Body of pancreas (tissue), 4 donors: Measurements from ENCODE around the gene RAP1GDS1. TPM values are rescaled to one million over a fixed set of nuclear protein-coding genes. Genes with fewer than 3 reads are reported as not detected.

Source experiments
- ATAC-seq: fragments of 150-250 bp; one replicate; pipeline ENCODE4 v1.9.1; 2016
- DNase-seq, 4 donors: peaks; one replicate each; pipeline ENCODE4 v3.0.0-alpha.2; 2019
- H3K27ac ChIP-seq, 4 donors: fragments of 200-600 bp; sonication (generic); 1 replicate in 3 of 4; 2 replicates in 1 of 4; pipeline versions ENCODE4 v1.5.1 to v1.6.1; 2016 to 2019; ENCODE audit warnings: mild to moderate bottlenecking in 1 of 4, mixed read lengths in 1 of 4, moderate library complexity in 1 of 4
- H3K27me3 ChIP-seq, 2 donors: fragments of 200-600 bp; sonication (generic); one replicate each; pipeline ENCODE4 v1.6.0; 2016; ENCODE audit warnings: mild to moderate bottlenecking in 1 of 2
- H3K36me3 ChIP-seq, 2 donors: fragments of 200-600 bp; sonication (generic); replicated peaks in 1 of 2; 2 replicates each; pipeline ENCODE4 v1.5.1; 2016; ENCODE audit warnings: low read depth in 2 of 2; ENCODE audit not compliant: insufficient read depth in 1 of 2
- H3K4me1 ChIP-seq: fragments of 200-600 bp; sonication (generic); one replicate; pipeline ENCODE4 v1.6.0; 2016
- H3K4me3 ChIP-seq, 2 donors: fragments of 200-600 bp; sonication (generic); 1 replicate in 1 of 2; 2 replicates in 1 of 2; pipeline ENCODE4 v1.5.1; 2016 to 2019
- H3K9me3 ChIP-seq, 3 donors: fragments of 200-600 bp; sonication (generic); 1 replicate in 2 of 3; 2 replicates in 1 of 3; pipeline ENCODE4 v1.5.1; 2016
- POLR2A ChIP-seq, 3 donors: fragments of 450-650 bp; IDR thresholded peaks; one replicate each; pipeline ENCODE4 v1.6.1; 2016; ENCODE audit warnings: antibody characterized with exemption in 3 of 3, mild to moderate bottlenecking in 2 of 3
- WGBS, 2 donors: methylation state at CpG; one replicate each; pipeline ENCODE4 v1.1.5; 2017; 5-methylcytosine and 5-hydroxymethylcytosine counted together
- intact Hi-C: fragments of 100-400 bp; cut with DNase I; formaldehyde crosslinking; loops from one replicate; pipeline ENCODE4 v1.15.1; 2023
- total RNA-seq, 2 donors: library from RNA; depleted of rRNA; stranded (reverse); fragments of >200 nt; gene quantifications; one replicate each; pipeline ENCODE4 v1.1.0, GENCODE V29; 2016
- TF ChIP-seq, protein P1 (sequence below), 7 experiments: fragments of 450-650 bp in 4 of 7; fragments of 200-600 bp in 3 of 7; sonication (generic) in 3 of 7; IDR thresholded peaks; one replicate each; pipeline ENCODE4 v1.5.1; 2016 to 2019; ENCODE audit warnings: antibody characterized with exemption in 7 of 7

Gene RAP1GDS1
- total RNA-seq, 2 donors from 2014 or later: 13.2 to 41.2 TPM

DNA sequence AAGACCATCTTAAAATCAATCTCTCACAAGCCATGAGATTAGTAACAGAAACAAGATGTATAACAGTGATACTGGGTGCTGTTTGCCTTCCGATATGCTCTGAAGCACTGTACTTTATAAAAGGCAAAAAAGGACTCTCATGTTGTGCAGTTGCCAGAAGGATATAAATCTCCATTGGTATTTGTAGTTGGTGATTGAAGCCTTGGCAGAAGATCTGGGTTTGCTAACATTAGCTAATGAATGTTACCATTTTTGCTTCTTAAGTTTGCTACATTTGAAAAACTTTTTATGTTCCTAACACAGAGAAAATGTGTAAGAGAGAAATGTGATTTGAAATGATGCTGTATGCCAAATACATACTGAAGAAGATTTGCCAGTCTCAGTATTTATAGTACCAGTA lies 44.4 kb downstream of the RAP1GDS1 start:
- Histone ChIP-seq H3K27ac (no peak overlapping the region), H3K4me3 (no peak overlapping the region), H3K4me1 (no peaks in the 10 kb centered on the region), H3K27me3 (no peaks in the 10 kb centered on the region), H3K9me3 (no peaks in the 10 kb centered on the region), H3K36me3 (no peaks in the 10 kb centered on the region)
- intact Hi-C loops: no loop called here
- TF ChIP-seq, protein P1, sequence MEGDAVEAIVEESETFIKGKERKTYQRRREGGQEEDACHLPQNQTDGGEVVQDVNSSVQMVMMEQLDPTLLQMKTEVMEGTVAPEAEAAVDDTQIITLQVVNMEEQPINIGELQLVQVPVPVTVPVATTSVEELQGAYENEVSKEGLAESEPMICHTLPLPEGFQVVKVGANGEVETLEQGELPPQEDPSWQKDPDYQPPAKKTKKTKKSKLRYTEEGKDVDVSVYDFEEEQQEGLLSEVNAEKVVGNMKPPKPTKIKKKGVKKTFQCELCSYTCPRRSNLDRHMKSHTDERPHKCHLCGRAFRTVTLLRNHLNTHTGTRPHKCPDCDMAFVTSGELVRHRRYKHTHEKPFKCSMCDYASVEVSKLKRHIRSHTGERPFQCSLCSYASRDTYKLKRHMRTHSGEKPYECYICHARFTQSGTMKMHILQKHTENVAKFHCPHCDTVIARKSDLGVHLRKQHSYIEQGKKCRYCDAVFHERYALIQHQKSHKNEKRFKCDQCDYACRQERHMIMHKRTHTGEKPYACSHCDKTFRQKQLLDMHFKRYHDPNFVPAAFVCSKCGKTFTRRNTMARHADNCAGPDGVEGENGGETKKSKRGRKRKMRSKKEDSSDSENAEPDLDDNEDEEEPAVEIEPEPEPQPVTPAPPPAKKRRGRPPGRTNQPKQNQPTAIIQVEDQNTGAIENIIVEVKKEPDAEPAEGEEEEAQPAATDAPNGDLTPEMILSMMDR (IDR thresholded peaks at IDR 0.05): no peak
- TF ChIP-seq POLR2A (IDR thresholded peaks at IDR 0.05): no peak
- WGBS, 2 donors: 74 to 87% methylated on average over 1 of the region's 1 CpG
- ATAC-seq: no peak
- no peak for DNase-seq

DNA sequence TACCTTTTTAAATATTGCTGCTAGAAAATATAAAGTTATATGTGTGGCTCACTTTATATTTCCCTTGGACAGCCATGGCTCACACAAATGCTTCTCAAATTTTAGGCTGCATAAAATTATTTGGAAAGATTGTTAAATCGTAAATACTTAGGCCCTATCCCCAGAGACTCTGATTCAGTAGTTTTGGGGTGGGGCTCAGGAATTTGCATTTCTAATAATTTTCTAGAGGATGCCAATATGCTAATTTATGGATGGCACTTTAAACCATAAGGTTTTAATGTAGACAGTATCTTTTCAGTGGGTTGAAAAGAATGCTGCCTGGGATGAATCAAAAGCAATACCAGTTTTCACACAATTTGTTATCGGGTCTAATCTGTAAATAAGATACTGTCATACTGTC lies 49.7 kb downstream of the RAP1GDS1 start:
- 96 to 97% methylated on average over 2 of the region's 2 CpGs for WGBS, 2 donors
- TF ChIP-seq POLR2A (IDR thresholded peaks at IDR 0.05): no peak
- TF ChIP-seq, protein P1 (IDR thresholded peaks at IDR 0.05): no peak
- H3K36me3 ChIP-seq: no peaks in the 10 kb centered on the region
- no peak for DNase-seq
- ATAC-seq: no peak
- no peaks in the 10 kb centered on the region for H3K27me3 ChIP-seq
- H3K9me3 ChIP-seq: no peaks in the 10 kb centered on the region
- no peak overlapping the region for H3K27ac ChIP-seq
- intact Hi-C loops: no loop called here
- no peaks in the 10 kb centered on the region for H3K4me1 ChIP-seq
- no peak overlapping the region for H3K4me3 ChIP-seq

DNA sequence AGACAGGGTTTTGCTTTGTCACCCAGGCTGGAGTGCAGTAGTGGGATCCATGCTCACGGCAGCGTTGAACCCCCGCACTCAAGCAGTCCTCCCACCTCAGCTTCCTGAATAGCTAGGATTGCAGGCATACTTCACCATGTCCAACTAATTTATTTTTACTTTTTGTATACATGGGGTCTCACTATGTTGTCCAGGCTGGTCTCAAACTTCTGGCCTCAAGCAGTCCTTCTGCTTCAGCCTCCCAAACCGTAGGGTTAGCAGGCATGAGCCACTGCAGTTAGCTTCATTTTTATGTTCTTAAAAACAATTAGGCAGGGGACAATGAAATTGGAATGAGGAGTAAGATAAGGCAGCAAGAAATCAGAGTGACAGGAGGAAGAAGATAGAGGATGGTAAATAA lies 50.5 kb downstream of the RAP1GDS1 start:
- Histone ChIP-seq H3K27ac (no peak overlapping the region), H3K9me3 (no peaks in the 10 kb centered on the region), H3K4me3 (no peak overlapping the region), H3K4me1 (no peaks in the 10 kb centered on the region), H3K36me3 (no peaks in the 10 kb centered on the region), H3K27me3 (no peaks in the 10 kb centered on the region)
- no peak for ATAC-seq
- intact Hi-C loops: no loop called here
- TF ChIP-seq POLR2A (IDR thresholded peaks at IDR 0.05): no peak
- TF ChIP-seq, protein P1 (IDR thresholded peaks at IDR 0.05): no peak
- 92 to 96% methylated on average over 4 of the region's 4 CpGs for WGBS, 2 donors
- no peak for DNase-seq

DNA sequence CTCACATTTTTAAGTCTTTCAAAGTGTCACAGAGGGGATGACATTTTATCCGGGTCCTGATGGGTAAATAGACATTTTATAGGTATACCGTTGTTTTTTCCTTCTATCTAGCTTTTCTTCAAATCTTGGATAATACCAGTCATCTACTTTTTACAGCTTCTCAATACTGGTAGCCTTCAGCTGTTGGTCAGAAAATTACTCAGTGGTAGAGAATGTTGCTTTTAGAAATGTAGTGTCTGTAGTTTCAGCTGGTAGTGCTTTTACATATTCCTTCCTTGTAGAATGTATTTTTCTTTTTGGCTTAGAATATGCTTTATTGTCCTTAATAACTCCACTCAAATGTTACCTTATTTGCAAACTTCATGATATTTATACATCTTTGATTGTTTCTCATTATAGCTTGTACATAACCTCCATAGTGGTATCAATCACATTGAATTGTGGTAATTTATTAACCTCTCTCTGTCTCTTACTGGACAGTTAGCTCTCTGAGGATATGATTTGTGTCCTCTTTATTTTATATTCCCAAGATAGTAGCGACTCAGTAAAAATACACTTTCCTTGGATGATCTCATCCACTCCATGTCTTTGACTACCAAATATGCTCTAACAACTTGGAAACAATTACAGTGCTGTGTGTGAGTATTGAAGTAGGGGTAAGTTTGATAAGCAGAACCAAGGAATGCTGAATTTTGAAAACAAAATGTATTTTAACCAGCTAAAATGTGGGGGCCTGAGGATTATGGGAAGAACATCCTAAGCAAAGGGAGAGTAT lies 53.8 kb downstream of the RAP1GDS1 start:
- no peak overlapping the region for H3K27ac ChIP-seq
- H3K4me3 ChIP-seq: no peak overlapping the region
- H3K36me3 ChIP-seq: no peaks in the 10 kb centered on the region
- no peaks in the 10 kb centered on the region for H3K9me3 ChIP-seq
- no peaks in the 10 kb centered on the region for H3K27me3 ChIP-seq
- intact Hi-C loops: no loop called here
- 92 to 93% methylated on average over 3 of the region's 3 CpGs for WGBS, 2 donors
- TF ChIP-seq POLR2A (IDR thresholded peaks at IDR 0.05): no peak
- TF ChIP-seq, protein P1 (IDR thresholded peaks at IDR 0.05): no peak
- DNase-seq (no peak), ATAC-seq (no peak)
- H3K4me1 ChIP-seq: no peaks in the 10 kb centered on the region

DNA sequence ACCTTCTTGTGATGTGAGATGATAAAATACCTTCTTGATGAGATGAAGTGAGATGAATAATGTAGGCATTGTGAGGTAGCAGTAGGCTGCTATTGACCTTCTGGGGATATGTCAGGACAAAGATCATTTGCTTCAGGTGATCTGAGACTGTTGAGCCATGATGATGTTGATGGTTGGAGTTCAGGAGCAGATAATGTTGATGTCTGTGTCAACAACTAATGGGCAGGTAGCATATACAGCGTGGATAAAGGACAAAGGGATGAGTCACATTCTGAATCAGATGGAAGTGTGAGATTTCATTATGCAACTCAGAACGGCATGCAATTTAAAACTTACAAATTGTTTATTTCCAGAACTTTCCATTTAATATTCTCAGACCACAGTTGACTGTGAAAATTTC lies 57.3 kb downstream of the RAP1GDS1 start:
- no peaks in the 10 kb centered on the region for H3K36me3 ChIP-seq
- no peak overlapping the region for H3K27ac ChIP-seq
- intact Hi-C loops: no loop called here
- H3K9me3 ChIP-seq: no peaks in the 10 kb centered on the region
- H3K4me3 ChIP-seq: no peak overlapping the region
- no peak for TF ChIP-seq POLR2A (IDR thresholded peaks at IDR 0.05)
- TF ChIP-seq, protein P1 (IDR thresholded peaks at IDR 0.05): no peak
- no peaks in the 10 kb centered on the region for H3K27me3 ChIP-seq
- H3K4me1 ChIP-seq: no peaks in the 10 kb centered on the region
- no peak for DNase-seq
- no peak for ATAC-seq
- 94 to 98% methylated on average over 2 of the region's 2 CpGs for WGBS, 2 donors
